ENCODE data around the gene POLA2.

POLA2 gene

GRCh38 chr11:65305501-65306268, 43.9 kb downstream of the POLA2 start:
- in situ Hi-C loops (cut with MboI; ENCODE audit: low sequenced_read_pairs) = no loop called here

- in situ Hi-C loops (cut with MboI; ENCODE audit: low sequenced_read_pairs) = no loop called here
These were observed 45.8 kb downstream of the POLA2 start for GRCh38 chr11:65307298-65308229.

GRCh38 chr11:65308281-65308891, 46.6 kb downstream of the POLA2 start:
- in situ Hi-C loops (cut with MboI; ENCODE audit: low sequenced_read_pairs) = no loop called here

- in situ Hi-C loops (cut with MboI; ENCODE audit: low sequenced_read_pairs) = no loop called here
These were observed 47.2 kb downstream of the POLA2 start for GRCh38 chr11:65309006-65309405.

GRCh38 chr11:65310215-65310614, 48.5 kb downstream of the POLA2 start:
- in situ Hi-C loops (cut with MboI; ENCODE audit: low sequenced_read_pairs) = no loop called here

- in situ Hi-C loops (cut with MboI; ENCODE audit: low sequenced_read_pairs) = no loop called here
These were observed 49.0 kb downstream of the POLA2 start for GRCh38 chr11:65310736-65311135.

- in situ Hi-C loops (cut with MboI; ENCODE audit: low sequenced_read_pairs) = no loop called here
These were observed 49.5 kb downstream of the POLA2 start for GRCh38 chr11:65311170-65311678.

- in situ Hi-C loops (cut with MboI; ENCODE audit: low sequenced_read_pairs) = no loop called here
These were observed 52.9 kb downstream of the POLA2 start, which contains the start of gene CDC42EP2 for GRCh38 chr11:65314501-65315203. TSS of gene CDC42EP2 (plus strand) at chr11:65314866. CDS start at chr11:65320899, 6,033 bp downstream.

GRCh38 chr11:65315204-65315865, 53.6 kb downstream of the POLA2 start:
- in situ Hi-C loops (cut with MboI; ENCODE audit: low sequenced_read_pairs) = no loop called here

- in situ Hi-C loops (cut with MboI; ENCODE audit: low sequenced_read_pairs) = no loop called here
These were observed 54.1 kb downstream of the POLA2 start for GRCh38 chr11:65315866-65316226.

- in situ Hi-C loops (cut with MboI; ENCODE audit: low sequenced_read_pairs) = no loop called here
These were observed 54.7 kb downstream of the POLA2 start for GRCh38 chr11:65316227-65317024.

- in situ Hi-C loops (cut with MboI; ENCODE audit: low sequenced_read_pairs) = no loop called here
These were observed 55.4 kb downstream of the POLA2 start for GRCh38 chr11:65317025-65317786.

GRCh38 chr11:65320386-65321075, 58.8 kb downstream of the POLA2 start:
- in situ Hi-C loops (cut with MboI; ENCODE audit: low sequenced_read_pairs) = no loop called here

GRCh38 chr11:65321076-65321475, 59.3 kb downstream of the POLA2 start:
- in situ Hi-C loops (cut with MboI; ENCODE audit: low sequenced_read_pairs) = no loop called here

GRCh38 chr11:65321828-65322485, 60.2 kb downstream of the POLA2 start:
- in situ Hi-C loops (cut with MboI; ENCODE audit: low sequenced_read_pairs) = no loop called here

- in situ Hi-C loops (cut with MboI; ENCODE audit: low sequenced_read_pairs) = no loop called here
These were observed 62.1 kb downstream of the POLA2 start for GRCh38 chr11:65323813-65324212.

GRCh38 chr11:65325435-65325834, 63.7 kb downstream of the POLA2 start:
- in situ Hi-C loops (cut with MboI; ENCODE audit: low sequenced_read_pairs) = no loop called here

All from hTERT RPE-1 (cell line).